Stomach (tissue), 9 donors: Measurements from ENCODE around the gene CD300LD. TPM values are rescaled to one million over a fixed set of nuclear protein-coding genes. Genes with fewer than 3 reads are reported as not detected.

Experiments used
- DNase-seq, 2 donors: peaks; one replicate each; pipeline versions ENCODE4 v3.0.0 to v3.0.0-alpha.2; 2013 to 2019
- H3K27ac ChIP-seq, 5 donors: fragments of 200-600 bp in 4 of 5; sonication (generic) in 4 of 5; one replicate each; pipeline ENCODE4 v1.5.1; 2013 to 2019; ENCODE audit warnings: mild to moderate bottlenecking in 1 of 5, moderate library complexity in 1 of 5
- H3K27me3 ChIP-seq, 3 donors: fragments of 200-600 bp; sonication (generic); one replicate each; pipeline ENCODE4 v1.5.1; 2017 to 2019; ENCODE audit warnings: mixed run types in 1 of 3
- H3K36me3 ChIP-seq, 4 donors: fragments of 200-600 bp; sonication (generic); 1 replicate in 3 of 4; 2 replicates in 1 of 4; pipeline ENCODE4 v1.5.1; 2016 to 2019
- H3K4me1 ChIP-seq, 4 donors: fragments of 200-600 bp; sonication (generic); one replicate each; pipeline ENCODE4 v1.5.1; 2016 to 2019
- H3K4me3 ChIP-seq, 4 donors: fragments of 200-600 bp; sonication (generic) in 3 of 4; one replicate each; pipeline ENCODE4 v1.5.1; 2016 to 2019; ENCODE audit warnings: mild to moderate bottlenecking in 1 of 4
- H3K9me3 ChIP-seq, 4 donors: fragments of 200-600 bp; sonication (generic); one replicate each; pipeline ENCODE4 v1.5.1; 2016 to 2019
- CTCF ChIP-seq, 7 experiments: fragments of 450-650 bp in 4 of 7; fragments of 200-600 bp in 3 of 7; sonication (generic) in 3 of 7; IDR thresholded peaks; one replicate each; pipeline ENCODE4 v1.5.1; 2016 to 2019; ENCODE audit warnings: antibody characterized with exemption in 7 of 7, control low read depth in 2 of 7, mild to moderate bottlenecking in 1 of 7
- EP300 ChIP-seq: sonication (generic); formaldehyde crosslinking; IDR thresholded peaks from one replicate; pipeline ENCODE4 v1.6.1; 2017; ENCODE audit warnings: antibody characterized with exemption
- POLR2A ChIP-seq, 4 donors: fragments of 450-650 bp; IDR thresholded peaks; one replicate each; pipeline ENCODE4 v1.6.1; 2016; ENCODE audit warnings: antibody characterized with exemption in 4 of 4, control low read depth in 2 of 4, mild to moderate bottlenecking in 1 of 4, moderate library complexity in 1 of 4
- POLR2AphosphoS5 ChIP-seq, 3 donors: sonication (generic); formaldehyde crosslinking; IDR thresholded peaks; one replicate each; pipeline ENCODE4 v1.6.1; 2016; ENCODE audit warnings: antibody characterized with exemption in 3 of 3
- WGBS, 5 donors: extraction: QIAGEN DNeasy Blood & Tissue Kit in 3 of 5; methylation state at CpG; one replicate each; pipeline versions ENCODE4 v1.1.5 to v1.1.7; 2013 to 2018; 5-methylcytosine and 5-hydroxymethylcytosine counted together
- intact Hi-C: fragments of 100-400 bp; cut with DNase I; formaldehyde crosslinking; loops from one replicate; pipeline ENCODE4 v1.15.1; 2023; ENCODE audit warnings: low total_unique reads
- polyA plus RNA-seq, 3 donors: library from polyadenylated mRNA; stranded (reverse); fragments of 200-250 nt; gene quantifications; one replicate each; pipeline ENCODE4 v1.2.3, GENCODE V29; 2013
- total RNA-seq, 5 donors: library from RNA; depleted of rRNA; stranded (reverse); fragments of >200 nt; gene quantifications; one replicate each; pipeline versions ENCODE4 v1.1.0 to v1.2.3, GENCODE V29; 2014 to 2016
- donor health status: healthy with polysubstance abuse.
- donor health status: Bipolar disorder and iron deficiency.
- donor health status: healthy.

CD300LD gene
- total and polyA plus RNA-seq, 8 donors: not detected

GRCh38 chr17:74545843-74546230, 46.2 kb downstream of the CD300LD start, which contains the start of gene CD300C:
CD300C (minus strand) TSS chr17:74546115; CDS start chr17:74545782, 333 bp downstream.
- no peaks in the 10 kb centered on the region for H3K9me3 ChIP-seq
- intact Hi-C loops: no loop called here
- peak within 1 kb of the TSS in 2 of 4 donors; percentile 7 to 16 for H3K4me3 ChIP-seq
- no peak for TF ChIP-seq EP300
- peak within 1 kb of the TSS in 2 of 5 donors; percentile 14 to 32 for H3K27ac ChIP-seq
- WGBS, 5 donors: 58 to 74% (median 71%) methylated on average over 4 to 5 of the region's 5 CpGs
- H3K36me3 ChIP-seq: no peaks in the 10 kb centered on the region
- no peaks in the 10 kb centered on the region for H3K4me1 ChIP-seq
- peak in 1 of 2 donors; percentile 25 for DNase-seq
- H3K27me3 ChIP-seq: peaks cover 0 to 15% (median 0%) of the 10 kb centered on the region in 3 donors

- Histone ChIP-seq H3K27me3 (peaks cover 0 to 9% (median 0%) of the 10 kb centered on the region in 3 donors), H3K4me3 (peak overlapping the region in 2 of 4 donors; percentile 7 to 16), H3K9me3 (no peaks in the 10 kb centered on the region), H3K27ac (peak overlapping the region in 2 of 5 donors; percentile 14 to 32), H3K36me3 (no peaks in the 10 kb centered on the region), H3K4me1 (no peaks in the 10 kb centered on the region)
- WGBS, 5 donors: 70 to 86% (median 77%) methylated on average over 12 to 16 of the region's 16 CpGs
- TF ChIP-seq POLR2A (IDR thresholded peaks at IDR 0.05) (no peak), POLR2AphosphoS5 (IDR thresholded peaks at IDR 0.05) (no peak), EP300 (no peak), CTCF (IDR thresholded peaks at IDR 0.05) (no peak)
- intact Hi-C loops: no loop called here
- no peak for DNase-seq
Observed at GRCh38 chr17:74544991-74545842, 46.9 kb downstream of the CD300LD start.

- intact Hi-C loops: no loop called here
- no peaks in the 10 kb centered on the region for H3K9me3 ChIP-seq
- DNase-seq: no peak
- H3K4me3 ChIP-seq: no peak overlapping the region
- H3K4me1 ChIP-seq: no peaks in the 10 kb centered on the region
- no peaks in the 10 kb centered on the region for H3K27me3 ChIP-seq
- no peak overlapping the region for H3K27ac ChIP-seq
- TF ChIP-seq CTCF (IDR thresholded peaks at IDR 0.05): no peak
- no peak for TF ChIP-seq EP300
- no peak for TF ChIP-seq POLR2AphosphoS5 (IDR thresholded peaks at IDR 0.05)
- no peak for TF ChIP-seq POLR2A (IDR thresholded peaks at IDR 0.05)
- H3K36me3 ChIP-seq: no peaks in the 10 kb centered on the region
- 87 to 91% (median 88%) methylated on average over 11 to 18 of the region's 18 CpGs for WGBS, 5 donors
Observed at GRCh38 chr17:74543891-74544760, 48.0 kb downstream of the CD300LD start.

GRCh38 chr17:74543406-74543805, 48.7 kb downstream of the CD300LD start:
- H3K4me3 ChIP-seq: no peak overlapping the region
- 77 to 81% (median 80%) methylated on average over 14 of the region's 14 CpGs for WGBS, 5 donors
- no peak for DNase-seq
- TF ChIP-seq EP300 (no peak), POLR2A (IDR thresholded peaks at IDR 0.05) (no peak), CTCF (IDR thresholded peaks at IDR 0.05) (no peak), POLR2AphosphoS5 (IDR thresholded peaks at IDR 0.05) (no peak)
- H3K9me3 ChIP-seq: no peaks in the 10 kb centered on the region
- H3K36me3 ChIP-seq: no peaks in the 10 kb centered on the region
- no peak overlapping the region for H3K27ac ChIP-seq
- H3K27me3 ChIP-seq: no peaks in the 10 kb centered on the region
- intact Hi-C loops: no loop called here
- no peaks in the 10 kb centered on the region for H3K4me1 ChIP-seq
